Measurements from ENCODE around the gene PCYT1B. TPM values are rescaled to one million over a fixed set of nuclear protein-coding genes. Genes with fewer than 3 reads are reported as not detected.
A peak's percentile ranks its signal among the peaks of the same experiment; 100 is the strongest.

The PCYT1B gene
- total and polyA plus RNA-seq, 3 donors from 2014 or later, result 15.5 to 24.0 (median 23.9) TPM

DNA sequence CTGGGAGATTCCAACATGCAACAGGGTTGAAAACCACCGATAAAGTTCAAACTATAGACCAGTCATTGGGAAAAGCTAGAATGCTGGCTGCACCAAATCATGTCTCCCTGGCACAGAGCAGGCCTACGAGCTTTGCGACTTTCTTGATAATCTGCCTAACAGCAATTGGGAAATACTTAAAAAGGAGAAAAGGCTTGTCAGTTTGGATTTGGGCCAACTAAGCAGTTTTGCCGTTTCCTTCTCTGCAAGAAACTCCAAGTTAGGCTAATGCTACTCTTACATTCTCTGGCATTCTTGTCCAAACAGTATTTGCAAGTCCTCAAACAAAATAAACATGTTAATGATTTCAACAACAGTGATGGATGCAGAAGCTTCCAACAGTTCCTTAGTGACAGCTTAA, 94.1 kb downstream of the PCYT1B start:
- TF ChIP-seq, protein P1, sequence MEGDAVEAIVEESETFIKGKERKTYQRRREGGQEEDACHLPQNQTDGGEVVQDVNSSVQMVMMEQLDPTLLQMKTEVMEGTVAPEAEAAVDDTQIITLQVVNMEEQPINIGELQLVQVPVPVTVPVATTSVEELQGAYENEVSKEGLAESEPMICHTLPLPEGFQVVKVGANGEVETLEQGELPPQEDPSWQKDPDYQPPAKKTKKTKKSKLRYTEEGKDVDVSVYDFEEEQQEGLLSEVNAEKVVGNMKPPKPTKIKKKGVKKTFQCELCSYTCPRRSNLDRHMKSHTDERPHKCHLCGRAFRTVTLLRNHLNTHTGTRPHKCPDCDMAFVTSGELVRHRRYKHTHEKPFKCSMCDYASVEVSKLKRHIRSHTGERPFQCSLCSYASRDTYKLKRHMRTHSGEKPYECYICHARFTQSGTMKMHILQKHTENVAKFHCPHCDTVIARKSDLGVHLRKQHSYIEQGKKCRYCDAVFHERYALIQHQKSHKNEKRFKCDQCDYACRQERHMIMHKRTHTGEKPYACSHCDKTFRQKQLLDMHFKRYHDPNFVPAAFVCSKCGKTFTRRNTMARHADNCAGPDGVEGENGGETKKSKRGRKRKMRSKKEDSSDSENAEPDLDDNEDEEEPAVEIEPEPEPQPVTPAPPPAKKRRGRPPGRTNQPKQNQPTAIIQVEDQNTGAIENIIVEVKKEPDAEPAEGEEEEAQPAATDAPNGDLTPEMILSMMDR (IDR thresholded peaks at IDR 0.05), result no peak
- H3K4me1 ChIP-seq, result no peaks in the 10 kb centered on the region
- WGBS, 2 donors, result 28 to 57% methylated on average over 4 of the region's 4 CpGs
- intact Hi-C loops (cut with DNase I; ENCODE audit: low total_unique reads), result no loop called here
- no peak overlapping the region for H3K4me3 ChIP-seq
- no peaks in the 10 kb centered on the region for H3K9me3 ChIP-seq
- peak; percentile 13 for DNase-seq
- no peak overlapping the region for H3K27ac ChIP-seq
- H3K36me3 ChIP-seq (ENCODE audit: low read depth, missing control alignments), result no peaks in the 10 kb centered on the region
- no peaks in the 10 kb centered on the region for H3K27me3 ChIP-seq

DNA sequence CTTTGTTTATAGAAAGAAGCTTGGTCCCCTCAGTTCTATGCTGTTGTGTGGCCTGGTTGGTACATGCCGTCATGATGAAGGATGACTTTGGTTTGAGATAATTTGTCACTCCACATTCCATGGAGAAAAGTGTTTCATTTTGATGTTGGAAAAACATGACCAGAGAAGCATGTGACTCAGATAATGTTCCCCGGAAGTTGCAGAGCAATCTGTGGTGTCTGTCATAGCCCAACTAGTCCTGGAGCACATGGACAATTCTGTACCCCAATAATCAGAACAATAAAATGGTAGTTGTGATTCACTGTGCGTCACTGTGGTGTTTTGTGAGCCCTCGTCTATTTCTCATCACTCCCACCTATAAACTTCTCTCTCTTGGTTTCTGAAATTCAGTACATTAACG, 97.0 kb downstream of the PCYT1B start:
- 79 to 82% methylated on average over 5 of the region's 5 CpGs for WGBS, 2 donors
- H3K27ac ChIP-seq, result no peak overlapping the region
- no peaks in the 10 kb centered on the region for H3K4me1 ChIP-seq
- no peaks in the 10 kb centered on the region for H3K36me3 ChIP-seq (ENCODE audit: low read depth, missing control alignments)
- H3K4me3 ChIP-seq, result no peak overlapping the region
- no peak for DNase-seq
- intact Hi-C loops (cut with DNase I; ENCODE audit: low total_unique reads), result no loop called here
- no peaks in the 10 kb centered on the region for H3K9me3 ChIP-seq
- TF ChIP-seq, protein P1 (IDR thresholded peaks at IDR 0.05), result no peak
- H3K27me3 ChIP-seq, result no peaks in the 10 kb centered on the region

DNA sequence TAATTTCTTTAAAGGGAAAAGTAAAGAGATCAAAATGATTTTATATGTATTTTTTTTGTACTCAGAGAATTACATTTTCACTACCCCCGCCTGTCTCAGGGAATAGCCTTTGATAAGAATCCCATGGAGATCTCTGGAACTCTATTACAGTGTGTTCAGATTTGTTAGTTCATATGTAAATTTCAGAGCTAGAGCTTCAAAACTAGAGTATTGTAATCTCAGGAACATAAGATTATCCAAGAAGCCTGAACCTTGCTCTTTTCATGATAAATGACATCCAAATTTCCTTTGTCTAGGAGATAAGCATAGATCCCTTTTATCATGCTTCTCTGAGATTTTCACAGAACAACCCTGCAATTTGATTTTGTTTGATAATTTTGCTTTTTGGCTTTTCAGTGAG, 99.2 kb downstream of the PCYT1B start:
- no peak overlapping the region for H3K27ac ChIP-seq
- 65 to 88% methylated on average over 1 of the region's 1 CpG for WGBS, 2 donors
- DNase-seq, result no peak
- H3K27me3 ChIP-seq, result no peaks in the 10 kb centered on the region
- intact Hi-C loops (cut with DNase I; ENCODE audit: low total_unique reads), result no loop called here
- H3K4me3 ChIP-seq, result no peak overlapping the region
- no peaks in the 10 kb centered on the region for H3K4me1 ChIP-seq
- no peaks in the 10 kb centered on the region for H3K36me3 ChIP-seq (ENCODE audit: low read depth, missing control alignments)
- no peaks in the 10 kb centered on the region for H3K9me3 ChIP-seq
- TF ChIP-seq, protein P1 (IDR thresholded peaks at IDR 0.05), result no peak
- TF ChIP-seq POLR2A (IDR thresholded peaks at IDR 0.05), result no peak

DNA sequence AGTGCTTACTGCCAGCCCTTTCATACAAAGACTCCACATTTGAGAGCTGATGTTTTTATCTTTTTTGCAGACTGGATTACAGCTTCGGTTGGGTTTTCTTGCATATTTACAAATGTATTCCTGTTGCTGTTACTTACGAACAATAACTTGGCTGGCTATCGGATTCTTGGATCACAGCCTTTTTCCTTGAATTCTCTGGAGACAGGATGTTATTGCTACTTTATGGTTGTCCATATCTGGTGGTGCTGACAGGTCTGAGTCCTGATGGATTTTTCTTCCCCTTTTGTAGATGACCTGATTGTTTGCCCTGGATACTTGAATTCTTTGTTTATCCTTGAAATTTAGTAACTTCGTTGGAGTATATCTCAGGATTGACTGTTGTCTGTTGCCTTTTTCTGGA, 104.4 kb downstream of the PCYT1B start:
- WGBS, 2 donors, result 36 to 38% methylated on average over 4 of the region's 4 CpGs
- Histone ChIP-seq H3K27ac (no peak overlapping the region), H3K36me3 (ENCODE audit: low read depth, missing control alignments) (no peaks in the 10 kb centered on the region), H3K27me3 (no peaks in the 10 kb centered on the region), H3K9me3 (no peaks in the 10 kb centered on the region), H3K4me3 (no peak overlapping the region), H3K4me1 (no peaks in the 10 kb centered on the region)
- DNase-seq, result no peak
- intact Hi-C loops (cut with DNase I; ENCODE audit: low total_unique reads), result no loop called here
- no peak for TF ChIP-seq POLR2A (IDR thresholded peaks at IDR 0.05)
- TF ChIP-seq, protein P1 (IDR thresholded peaks at IDR 0.05), result no peak

DNA sequence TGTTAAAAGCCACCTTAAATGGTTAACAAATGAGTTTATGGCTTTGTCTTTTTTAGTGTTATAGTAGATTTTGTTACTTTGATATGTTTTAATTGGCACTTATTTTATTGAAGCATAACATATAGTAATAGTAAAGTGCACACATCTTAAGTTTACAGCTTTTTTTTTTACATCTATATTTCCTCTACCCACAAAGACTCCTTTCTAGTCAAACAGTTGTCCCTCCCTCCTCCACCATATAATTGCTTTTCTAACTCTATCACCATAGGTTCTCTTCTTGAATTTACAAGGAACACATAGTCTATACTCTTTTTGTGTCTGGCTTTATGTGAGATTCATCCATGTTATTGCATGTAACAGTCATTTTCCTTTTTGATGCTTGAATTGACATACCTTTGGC, 110.6 kb downstream of the PCYT1B start:
- H3K27ac ChIP-seq, result no peak overlapping the region
- no peaks in the 10 kb centered on the region for H3K9me3 ChIP-seq
- H3K4me1 ChIP-seq, result no peaks in the 10 kb centered on the region
- DNase-seq, result no peak
- no peak for TF ChIP-seq POLR2A (IDR thresholded peaks at IDR 0.05)
- TF ChIP-seq, protein P1 (IDR thresholded peaks at IDR 0.05), result no peak
- no peak overlapping the region for H3K4me3 ChIP-seq
- intact Hi-C loops (cut with DNase I; ENCODE audit: low total_unique reads), result no loop called here
- H3K27me3 ChIP-seq, result no peaks in the 10 kb centered on the region
- H3K36me3 ChIP-seq (ENCODE audit: low read depth, missing control alignments), result no peaks in the 10 kb centered on the region

Data from testis (tissue), 3 donors.